GM12878 (cell line): ENCODE measurements around the gene SAFB.

Experiments used
- ATF2 ChIP-seq: IDR thresholded peaks from 2 replicates; pipeline ENCODE4 v1.6.1; 2012; ENCODE audit warnings: low read length, inconsistent platforms
- CTCF ChIP-seq, 3 experiments: IDR thresholded peaks in 2 of 3; conservative IDR thresholded peaks in 1 of 3; 2 replicates each; pipeline ENCODE4 v1.5.1; 2011; ENCODE audit warnings: low read depth in 3 of 3, low read length in 3 of 3, mild to moderate bottlenecking in 3 of 3, control low read depth in 2 of 3, moderate library complexity in 2 of 3, inconsistent platforms in 1 of 3, mixed read lengths in 1 of 3; ENCODE audit not compliant: control insufficient read depth in 2 of 3, insufficient read depth in 1 of 3; ENCODE audit errors: extremely low read depth in 1 of 3
- POLR2AphosphoS5 ChIP-seq: IDR thresholded peaks from 2 replicates; pipeline ENCODE4 v1.6.1; 2011; ENCODE audit warnings: mild to moderate bottlenecking, low read length, inconsistent platforms
- RAD21 ChIP-seq: IDR thresholded peaks from 2 replicates; pipeline ENCODE4 v1.6.1; 2011; ENCODE audit warnings: mild to moderate bottlenecking, low read depth, low read length, moderate library complexity; ENCODE audit not compliant: insufficient read depth
- RFX5 ChIP-seq: IDR thresholded peaks from 2 replicates; pipeline ENCODE4 v1.6.1; 2011; ENCODE audit warnings: low read depth, low read length, improper control_type of control experiment
- SIN3A ChIP-seq: IDR thresholded peaks from 2 replicates; pipeline ENCODE4 v1.6.1; 2012; ENCODE audit warnings: low read depth, low read length, improper control_type of control experiment
- SMARCA5 ChIP-seq: fragments of 450-650 bp; IDR thresholded peaks from 2 replicates; pipeline ENCODE4 v1.6.1; 2017; ENCODE audit warnings: mild to moderate bottlenecking

- TF ChIP-seq RAD21 (no peak), ATF2 (no peak), CTCF (IDR thresholded peaks at IDR 0.05 in 2 of 3, conservative IDR thresholded peaks at IDR 0.05 in 1 of 3; ENCODE audit: control insufficient read depth in 2 of 3, extremely low read depth in 1 of 3, insufficient read depth in 1 of 3, low read depth in 3 of 3, low read length in 3 of 3) (no peak), SIN3A (no peak), POLR2AphosphoS5 (no peak), SMARCA5 (no peak), RFX5 (no peak)
These were observed 47.3 kb upstream of the SAFB start for GRCh38 chr19:5575590-5575989.
